Urothelium cell line (cell line): ENCODE results near the gene MTR.

ENCODE experiments used
- DNase-seq: peaks from one replicate; pipeline ENCODE4 v3.0.0; 2011; ENCODE audit warnings: low spot score, mixed read lengths
- FAIRE-seq: peaks from 2 replicates; lab custom pipeline; 2011; peaks lifted over from hg19 to GRCh38; lab: Jason Lieb, UNC

MTR gene

GRCh38 chr1:236795035-236795756 is at the start of gene MTR:
Gene MTR (plus strand): TSS chr1:236795292. CDS start chr1:236795704, 412 bp downstream.
- FAIRE-seq, result no peak

GRCh38 chr1:236746785-236747184 is 48.3 kb upstream of the MTR start:
- FAIRE-seq (no peak), DNase-seq (no peak)

More at GRCh38 chr1:236795035-236795756, at the start of gene MTR:
- DNase-seq, result peak; percentile 99

GRCh38 chr1:236747311-236747985 is 47.6 kb upstream of the MTR start:
- FAIRE-seq, result no peak
- DNase-seq, result no peak

GRCh38 chr1:236748268-236748870 is 46.7 kb upstream of the MTR start:
- no peak for FAIRE-seq
- no peak for DNase-seq

GRCh38 chr1:236750928-236751327 is 44.2 kb upstream of the MTR start:
- no peak for FAIRE-seq
- no peak for DNase-seq

- no peak for DNase-seq
Measured at GRCh38 chr1:236751385-236751784, 43.7 kb upstream of the MTR start.

GRCh38 chr1:236751935-236752334 is 43.2 kb upstream of the MTR start:
- DNase-seq (no peak), FAIRE-seq (no peak)

More at GRCh38 chr1:236751385-236751784, 43.7 kb upstream of the MTR start:
- no peak for FAIRE-seq

GRCh38 chr1:236753516-236753915 is 41.6 kb upstream of the MTR start:
- DNase-seq, result peak; percentile 35
- no peak for FAIRE-seq

GRCh38 chr1:236753964-236754363 is 41.1 kb upstream of the MTR start:
- DNase-seq (no peak), FAIRE-seq (no peak)

- no peak for DNase-seq
- no peak for FAIRE-seq
Measured at GRCh38 chr1:236754525-236755210, 40.4 kb upstream of the MTR start.

- FAIRE-seq (no peak), DNase-seq (no peak)
Measured at GRCh38 chr1:236757640-236758039, 37.5 kb upstream of the MTR start.

GRCh38 chr1:236759252-236759859 is 35.7 kb upstream of the MTR start:
- DNase-seq (peak; percentile 35), FAIRE-seq (no peak)

GRCh38 chr1:236760480-236760879 is 34.6 kb upstream of the MTR start:
- DNase-seq, result no peak
- FAIRE-seq, result no peak

- DNase-seq (no peak), FAIRE-seq (no peak)
Measured at GRCh38 chr1:236760986-236761385, 34.1 kb upstream of the MTR start.

- FAIRE-seq (no peak), DNase-seq (no peak)
Measured at GRCh38 chr1:236761397-236762132, 33.5 kb upstream of the MTR start.

GRCh38 chr1:236762410-236762809 is 32.7 kb upstream of the MTR start:
- no peak for FAIRE-seq

GRCh38 chr1:236765831-236766230 is 29.3 kb upstream of the MTR start:
- DNase-seq (no peak), FAIRE-seq (no peak)

More at GRCh38 chr1:236762410-236762809, 32.7 kb upstream of the MTR start:
- no peak for DNase-seq

- DNase-seq, result no peak
- no peak for FAIRE-seq
Measured at GRCh38 chr1:236766506-236766905, 28.6 kb upstream of the MTR start.

GRCh38 chr1:236767276-236767675 is 27.8 kb upstream of the MTR start:
- FAIRE-seq (no peak), DNase-seq (no peak)

GRCh38 chr1:236768601-236769000 is 26.5 kb upstream of the MTR start:
- FAIRE-seq (no peak), DNase-seq (no peak)
